NCI-H226 (cell line): ENCODE data around the gene MRPS26.
"Not testable (repeated sequence)": the region's sequence is repeated elsewhere in the genome, so short reads cannot be mapped to it uniquely, and the experiment has no call there.

ENCODE experiments used
- DNase-seq: peaks from one replicate; pipeline ENCODE4 v3.0.0-alpha.2; 2015

Gene MRPS26

GRCh38 chr20:3043322-3043721, 2.5 kb upstream of the MRPS26 start, which contains the start of gene GNRH2:
Gene GNRH2 (plus strand): TSS chr20:3043622. CDS start chr20:3044415, 793 bp downstream.
- DNase-seq: no peak

GRCh38 chr20:3044336-3044965, 1.4 kb upstream of the MRPS26 start:
- no peak for DNase-seq

- no peak for DNase-seq
Measured at GRCh38 chr20:3045042-3045815, 623 bp upstream of the MRPS26 start.

DNA sequence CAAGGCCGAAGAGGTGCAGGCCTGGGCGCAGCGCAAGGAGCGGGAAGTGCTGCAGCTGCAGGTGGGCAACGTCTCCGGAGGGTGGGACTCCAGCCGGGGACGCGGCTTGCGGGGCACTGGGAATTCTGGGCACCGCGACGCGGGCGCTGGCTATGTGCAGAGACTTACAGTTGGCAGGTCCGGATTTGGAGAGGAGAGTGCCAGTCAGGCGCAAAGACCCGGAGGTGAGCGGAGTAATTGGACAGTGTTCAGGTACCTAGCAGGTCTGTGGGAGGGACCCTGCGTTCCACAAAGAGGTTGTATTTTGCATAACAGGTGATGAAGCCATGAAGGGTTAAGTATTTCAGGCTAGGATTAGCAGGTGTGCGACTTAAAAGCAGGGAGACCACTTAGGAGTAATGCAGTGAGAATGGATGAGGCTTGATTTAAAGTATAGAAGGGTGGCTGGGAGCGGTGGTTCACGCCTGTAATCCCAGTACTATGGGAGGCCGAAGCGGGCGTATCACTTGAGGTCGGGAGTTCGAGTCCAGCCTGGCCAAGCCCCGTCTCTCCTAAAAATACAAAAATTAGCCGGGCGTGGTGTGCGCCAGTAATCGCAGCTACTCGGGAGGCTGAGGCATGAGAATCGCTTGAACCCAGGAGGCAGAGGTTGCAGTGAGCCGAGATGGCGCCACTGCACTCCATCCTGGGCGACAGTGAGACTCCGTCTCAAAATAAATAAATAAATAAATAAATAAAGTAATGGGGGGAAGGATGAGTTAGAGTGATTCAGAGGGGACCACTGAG, 1.0 kb downstream of the MRPS26 start:
- DNase-seq: no peak

DNA sequence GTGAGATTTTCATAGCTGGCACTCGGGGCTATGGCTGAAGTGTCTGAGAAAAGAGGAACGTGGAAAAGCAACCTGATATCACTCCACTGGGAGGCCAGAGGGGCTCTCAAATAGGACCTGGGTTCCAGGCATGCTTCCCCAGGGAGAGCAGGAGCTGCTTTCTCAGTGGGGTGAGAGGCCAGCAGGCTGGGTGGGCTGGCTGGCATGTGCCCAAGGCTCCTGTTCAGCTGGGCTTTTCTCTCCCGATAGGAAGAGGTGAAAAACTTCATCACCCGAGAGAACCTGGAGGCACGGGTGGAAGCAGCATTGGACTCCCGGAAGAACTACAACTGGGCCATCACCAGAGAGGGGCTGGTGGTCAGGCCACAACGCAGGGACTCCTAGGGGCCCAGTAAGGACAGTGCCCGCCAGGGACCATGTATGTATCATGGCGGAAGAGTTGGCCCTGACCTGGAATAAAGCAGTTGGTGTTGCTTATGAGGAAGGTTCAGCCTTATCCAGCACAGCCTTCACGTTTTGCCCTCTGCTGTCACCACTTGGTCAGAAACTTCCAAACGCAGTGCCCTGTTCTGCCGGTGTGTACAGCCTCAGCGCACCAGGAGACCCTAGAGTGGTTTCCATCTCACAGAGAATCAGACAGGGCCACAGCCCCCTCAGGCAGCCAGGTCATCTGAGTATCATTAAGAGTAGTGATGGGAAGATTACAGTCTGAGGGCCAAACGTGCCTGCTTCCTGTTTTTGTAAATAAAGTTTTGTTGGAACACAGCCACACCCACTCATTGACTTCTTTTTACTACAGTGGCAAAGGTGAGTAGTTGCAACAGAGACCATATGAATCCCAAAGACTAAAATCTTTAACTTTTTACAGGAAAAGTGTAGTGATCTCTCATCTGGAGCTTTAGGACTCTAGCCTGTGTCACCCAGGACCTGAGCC, 1.9 kb downstream of the MRPS26 start:
- no peak for DNase-seq

DNA sequence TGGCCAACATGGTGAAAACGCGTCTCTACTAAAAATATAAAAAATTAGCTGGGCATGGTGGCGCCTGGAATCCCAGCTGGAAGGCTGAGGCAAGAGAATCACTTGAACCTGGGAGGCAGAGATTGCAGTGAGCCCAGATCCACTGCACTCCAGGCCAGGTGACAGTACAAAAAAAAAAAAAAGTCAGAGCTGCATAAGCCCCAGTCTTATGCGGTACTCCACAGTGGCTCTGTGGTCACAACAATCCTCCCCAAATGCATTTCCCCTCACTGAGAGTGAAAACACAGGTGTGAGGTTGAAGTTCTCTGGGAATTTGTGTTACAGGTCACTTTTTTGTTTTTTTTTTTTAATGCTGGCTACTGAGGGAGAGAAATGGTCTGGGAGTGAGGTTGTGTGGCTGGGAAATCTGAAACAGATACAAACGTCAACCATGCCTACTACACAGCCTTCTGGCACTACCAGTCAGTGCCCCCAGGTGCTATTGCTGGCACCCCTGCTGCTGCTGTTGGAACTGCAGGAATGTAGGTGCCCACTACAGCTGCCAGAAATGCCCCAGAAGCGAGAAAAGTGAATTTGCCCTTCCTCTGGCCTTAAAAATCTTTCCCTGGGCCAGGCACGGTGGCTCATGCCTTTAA, 5.7 kb downstream of the MRPS26 start:
- no peak for DNase-seq

GRCh38 chr20:3059489-3059888, 13.6 kb downstream of the MRPS26 start:
- no peak for DNase-seq

DNA sequence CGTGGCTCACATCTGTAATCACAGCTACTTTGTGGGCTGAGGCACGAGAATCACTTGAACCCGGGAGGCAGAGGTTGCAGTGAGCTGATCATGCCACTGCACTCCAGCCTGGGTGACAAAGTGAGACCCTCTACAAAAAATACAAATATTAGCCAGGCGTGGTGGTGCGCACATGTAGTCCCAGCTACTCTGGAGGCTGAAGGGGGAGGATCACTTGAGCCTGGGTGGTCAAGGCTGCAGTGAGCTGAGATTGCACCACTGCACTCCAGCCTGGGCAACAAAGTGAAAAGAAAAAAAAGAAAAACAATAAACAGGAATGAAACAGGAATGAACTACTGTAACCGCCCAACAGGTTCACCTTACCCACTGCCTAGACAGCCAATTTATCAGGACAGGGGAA, 18.3 kb downstream of the MRPS26 start:
- not testable (repeated sequence) for DNase-seq

DNA sequence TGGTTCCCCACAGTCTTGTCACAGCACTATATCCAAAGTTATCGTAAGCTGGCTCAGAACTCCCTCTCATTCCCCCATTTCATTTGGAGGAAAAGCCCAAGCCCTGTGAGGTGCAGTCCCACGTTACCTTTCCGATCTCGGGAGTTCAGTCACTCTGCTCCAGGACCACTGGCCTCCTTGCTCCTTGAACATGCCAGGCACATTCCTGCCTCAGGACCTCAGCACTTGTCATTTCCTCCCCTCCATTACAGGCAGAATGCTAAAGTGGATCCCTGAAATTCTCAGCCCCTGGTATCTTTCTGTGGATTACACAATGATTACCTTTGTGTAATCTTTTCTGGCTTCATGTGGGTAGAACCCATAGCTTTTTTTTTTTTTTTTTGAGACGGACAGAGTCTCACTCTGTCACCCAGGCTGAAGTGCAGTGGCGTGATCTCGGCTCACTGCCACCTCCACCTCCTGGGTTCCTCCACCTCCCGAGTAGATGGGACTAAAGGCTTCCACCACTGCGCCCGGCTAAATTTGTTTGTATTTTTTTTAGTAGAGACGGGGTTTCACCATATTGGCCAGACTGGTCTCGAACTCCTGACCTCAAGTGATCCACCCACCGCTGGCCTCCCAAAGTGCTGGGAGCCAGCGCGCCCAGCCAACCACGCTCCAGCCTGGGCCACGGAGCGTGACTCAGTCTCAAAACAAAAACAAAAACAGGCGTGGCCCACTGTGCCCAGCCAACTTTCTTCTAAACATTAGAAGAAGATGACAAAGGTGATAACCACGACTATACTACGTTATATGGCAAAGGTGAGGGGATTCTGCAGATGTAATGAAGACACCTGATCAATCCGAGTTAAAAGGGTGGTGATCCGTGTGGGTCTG, 21.5 kb downstream of the MRPS26 start:
- DNase-seq: peak; percentile 36

- DNase-seq: no peak
Measured at GRCh38 chr20:3068075-3068474, 22.2 kb downstream of the MRPS26 start.

GRCh38 chr20:3068986-3069900, 23.4 kb downstream of the MRPS26 start:
- peak; percentile 70 for DNase-seq

DNA sequence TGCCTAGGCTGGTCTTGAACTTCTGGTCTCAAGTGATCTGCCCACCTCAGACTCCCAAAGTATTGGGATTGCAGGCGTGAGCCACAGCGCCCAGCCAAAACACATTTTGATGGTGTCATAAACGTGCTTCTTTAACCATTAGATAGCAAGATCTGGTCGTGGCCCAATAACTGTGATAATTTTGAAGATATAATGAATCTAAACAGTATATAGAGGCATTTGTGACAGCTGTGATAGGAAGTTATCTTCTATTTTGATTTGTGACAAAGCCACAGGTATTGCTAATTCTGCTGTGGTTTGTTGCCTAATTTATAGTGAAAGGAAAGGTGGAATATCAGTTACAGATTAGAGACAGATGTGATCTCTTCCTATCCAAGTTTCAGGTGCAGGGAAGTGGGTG, 24.9 kb downstream of the MRPS26 start:
- DNase-seq: no peak

GRCh38 chr20:3071266-3071609, 25.4 kb downstream of the MRPS26 start:
- DNase-seq: no peak

DNA sequence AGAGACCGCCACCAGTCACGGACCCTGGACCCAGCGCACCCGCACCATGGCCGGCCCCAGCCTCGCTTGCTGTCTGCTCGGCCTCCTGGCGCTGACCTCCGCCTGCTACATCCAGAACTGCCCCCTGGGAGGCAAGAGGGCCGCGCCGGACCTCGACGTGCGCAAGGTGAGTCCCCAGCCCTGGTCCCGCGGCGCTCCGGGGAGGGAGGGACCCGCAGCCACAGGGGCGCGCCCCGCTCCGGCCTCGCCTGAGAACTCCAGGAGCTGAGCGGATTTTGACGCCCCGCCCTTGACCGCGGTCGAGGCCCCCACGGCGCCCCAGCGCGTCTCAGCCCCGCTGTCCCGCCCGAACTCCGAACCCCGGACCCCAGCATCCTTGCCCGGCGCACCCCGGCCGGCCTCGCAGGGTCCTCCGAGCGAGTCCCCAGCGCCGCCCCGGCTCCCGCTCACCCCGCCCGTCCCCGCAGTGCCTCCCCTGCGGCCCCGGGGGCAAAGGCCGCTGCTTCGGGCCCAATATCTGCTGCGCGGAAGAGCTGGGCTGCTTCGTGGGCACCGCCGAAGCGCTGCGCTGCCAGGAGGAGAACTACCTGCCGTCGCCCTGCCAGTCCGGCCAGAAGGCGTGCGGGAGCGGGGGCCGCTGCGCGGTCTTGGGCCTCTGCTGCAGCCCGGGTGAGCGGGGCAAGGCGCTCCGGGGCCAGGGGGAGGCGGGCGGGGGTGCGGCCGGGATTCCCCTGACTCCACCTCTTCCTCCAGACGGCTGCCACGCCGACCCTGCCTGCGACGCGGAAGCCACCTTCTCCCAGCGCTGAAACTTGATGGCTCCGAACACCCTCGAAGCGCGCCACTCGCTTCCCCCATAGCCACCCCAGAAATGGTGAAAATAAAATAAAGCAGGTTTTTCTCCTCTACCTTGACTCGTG, 26.0 kb downstream of the MRPS26 start, which contains the start of gene OXT:
OXT (plus strand) TSS at position 11 of the 920 bp plus-strand sequence; CDS start at position 47, 36 bp downstream.
- no peak for DNase-seq

- no peak for DNase-seq
Measured at GRCh38 chr20:3072530-3073250, 26.8 kb downstream of the MRPS26 start.

DNA sequence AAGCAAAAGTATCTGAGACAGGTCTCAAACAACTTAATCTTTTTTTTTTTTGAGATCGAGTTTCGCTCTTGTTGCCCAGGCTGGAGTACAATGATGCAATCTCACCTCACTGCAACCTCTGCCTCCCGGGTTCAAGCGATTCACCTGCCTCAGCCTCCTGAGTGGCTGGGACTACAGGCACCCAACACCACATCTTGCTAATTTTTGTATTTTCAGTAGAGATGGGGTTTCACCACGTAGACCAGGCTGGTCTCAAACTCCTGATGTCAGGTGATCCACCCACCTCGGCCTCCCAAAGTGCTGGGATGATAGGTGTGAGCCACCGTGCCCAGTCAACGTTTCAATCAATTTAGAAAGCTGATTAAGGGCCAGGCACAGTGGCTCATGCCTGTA, 27.4 kb downstream of the MRPS26 start:
- not testable (repeated sequence) for DNase-seq

GRCh38 chr20:3074812-3075211, 29.0 kb downstream of the MRPS26 start:
- DNase-seq: no peak

GRCh38 chr20:3075315-3075714, 29.5 kb downstream of the MRPS26 start:
- DNase-seq: not testable (repeated sequence)
